ENCODE data around the gene CRKL. TPM values are rescaled to one million over a fixed set of nuclear protein-coding genes. Genes with fewer than 3 reads are reported as not detected.

CRKL gene
- polyA plus RNA-seq, 2 of the 4 experiments (the other 2 are of a cell fraction) = 21.4 to 22.8 TPM

DNA sequence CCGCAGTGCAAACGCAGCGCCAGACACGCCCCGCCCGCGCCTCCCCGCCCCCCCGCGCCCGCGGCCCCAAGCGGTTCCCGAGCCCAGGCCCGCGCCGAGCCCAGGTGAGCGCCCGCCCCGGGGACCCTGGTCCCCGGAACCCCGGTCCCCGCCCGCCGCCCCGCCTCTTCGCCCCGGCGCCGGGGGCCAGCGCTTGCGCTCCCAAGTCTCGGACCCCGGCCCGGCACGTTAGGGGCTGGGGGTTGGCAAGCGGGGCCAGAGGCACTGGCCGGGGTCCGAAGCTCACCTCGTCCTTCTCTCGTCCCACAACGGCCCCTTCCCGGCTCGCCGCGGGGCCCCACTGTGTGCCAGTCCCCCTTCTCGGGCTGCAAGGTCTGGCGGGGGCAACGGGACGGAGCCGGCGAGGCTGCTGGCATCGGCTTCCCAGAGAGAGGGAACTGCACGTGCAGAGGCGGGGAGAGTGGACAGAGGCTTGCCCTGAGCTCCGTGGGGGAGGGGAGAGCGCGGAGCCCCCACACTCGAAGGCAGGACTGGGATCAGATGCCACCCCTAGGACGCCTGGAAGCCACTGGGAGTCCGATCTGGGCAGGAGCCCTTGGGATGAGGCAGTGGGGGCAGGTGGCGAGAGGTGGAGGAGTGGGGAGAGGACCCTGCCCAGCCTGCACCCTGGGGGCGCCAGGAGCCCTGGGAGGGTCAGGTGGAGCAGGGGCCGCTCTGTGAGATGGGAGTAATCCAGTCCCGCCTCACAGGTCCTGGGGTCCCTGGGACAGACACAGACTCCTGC is 48.1 kb downstream of the CRKL start:
- Histone ChIP-seq H3K27ac (no peak overlapping the region), H3K4me3 (no peak overlapping the region), H3K4me1 (no peaks in the 10 kb centered on the region), H3K9me3 (no peaks in the 10 kb centered on the region), H3K4me2 (no peak overlapping the region)
- FAIRE-seq (no peak), DNase-seq (ENCODE audit: low read depth in 1 of 2, low spot score in 1 of 2) (no peak), ATAC-seq (no peak)
- WGBS (ENCODE audit: missing lambda C conversion rate) = 85% methylated on average over 14 of the region's 65 CpGs
- no peak for TF ChIP-seq RARB (CRISPR knock-in tag; IDR thresholded peaks at IDR 0.05)
- TF ChIP-seq JUN (IDR thresholded peaks at IDR 0.05) = no peak
- no peak for TF ChIP-seq ZNF302 (CRISPR knock-in tag; IDR thresholded peaks at IDR 0.05)
- TF ChIP-seq EP300 (IDR thresholded peaks at IDR 0.05) = no peak
- no peak for TF ChIP-seq SREBF2 (IDR thresholded peaks at IDR 0.05)
- no peak for TF ChIP-seq HOXB13 (CRISPR knock-in tag; IDR thresholded peaks at IDR 0.05; ENCODE audit: low read depth)
- no peak for TF ChIP-seq CBX2 (IDR thresholded peaks at IDR 0.05; ENCODE audit: borderline replicate concordance, low read depth)
- TF ChIP-seq TFCP2L1 (CRISPR knock-in tag; IDR thresholded peaks at IDR 0.05) = no peak
- no peak for TF ChIP-seq TP53 (CRISPR knock-in tag; IDR thresholded peaks at IDR 0.05)
- TF ChIP-seq, protein P1, sequence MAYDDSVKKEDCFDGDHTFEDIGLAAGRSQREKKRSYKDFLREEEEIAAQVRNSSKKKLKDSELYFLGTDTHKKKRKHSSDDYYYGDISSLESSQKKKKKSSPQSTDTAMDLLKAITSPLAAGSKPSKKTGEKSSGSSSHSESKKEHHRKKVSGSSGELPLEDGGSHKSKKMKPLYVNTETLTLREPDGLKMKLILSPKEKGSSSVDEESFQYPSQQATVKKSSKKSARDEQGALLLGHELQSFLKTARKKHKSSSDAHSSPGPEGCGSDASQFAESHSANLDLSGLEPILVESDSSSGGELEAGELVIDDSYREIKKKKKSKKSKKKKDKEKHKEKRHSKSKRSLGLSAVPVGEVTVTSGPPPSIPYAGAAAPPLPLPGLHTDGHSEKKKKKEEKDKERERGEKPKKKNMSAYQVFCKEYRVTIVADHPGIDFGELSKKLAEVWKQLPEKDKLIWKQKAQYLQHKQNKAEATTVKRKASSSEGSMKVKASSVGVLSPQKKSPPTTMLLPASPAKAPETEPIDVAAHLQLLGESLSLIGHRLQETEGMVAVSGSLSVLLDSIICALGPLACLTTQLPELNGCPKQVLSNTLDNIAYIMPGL (CRISPR knock-in tag; IDR thresholded peaks at IDR 0.05; ENCODE audit: borderline replicate concordance) = no peak
- ChIA-PET POLR2A (no interaction called here), CTCF (interaction anchor here (1.2 kb wide), 1 partner anchor 9 kb away, joined by 3 read pairs; no protein-coding TSS in a partner anchor)

DNA sequence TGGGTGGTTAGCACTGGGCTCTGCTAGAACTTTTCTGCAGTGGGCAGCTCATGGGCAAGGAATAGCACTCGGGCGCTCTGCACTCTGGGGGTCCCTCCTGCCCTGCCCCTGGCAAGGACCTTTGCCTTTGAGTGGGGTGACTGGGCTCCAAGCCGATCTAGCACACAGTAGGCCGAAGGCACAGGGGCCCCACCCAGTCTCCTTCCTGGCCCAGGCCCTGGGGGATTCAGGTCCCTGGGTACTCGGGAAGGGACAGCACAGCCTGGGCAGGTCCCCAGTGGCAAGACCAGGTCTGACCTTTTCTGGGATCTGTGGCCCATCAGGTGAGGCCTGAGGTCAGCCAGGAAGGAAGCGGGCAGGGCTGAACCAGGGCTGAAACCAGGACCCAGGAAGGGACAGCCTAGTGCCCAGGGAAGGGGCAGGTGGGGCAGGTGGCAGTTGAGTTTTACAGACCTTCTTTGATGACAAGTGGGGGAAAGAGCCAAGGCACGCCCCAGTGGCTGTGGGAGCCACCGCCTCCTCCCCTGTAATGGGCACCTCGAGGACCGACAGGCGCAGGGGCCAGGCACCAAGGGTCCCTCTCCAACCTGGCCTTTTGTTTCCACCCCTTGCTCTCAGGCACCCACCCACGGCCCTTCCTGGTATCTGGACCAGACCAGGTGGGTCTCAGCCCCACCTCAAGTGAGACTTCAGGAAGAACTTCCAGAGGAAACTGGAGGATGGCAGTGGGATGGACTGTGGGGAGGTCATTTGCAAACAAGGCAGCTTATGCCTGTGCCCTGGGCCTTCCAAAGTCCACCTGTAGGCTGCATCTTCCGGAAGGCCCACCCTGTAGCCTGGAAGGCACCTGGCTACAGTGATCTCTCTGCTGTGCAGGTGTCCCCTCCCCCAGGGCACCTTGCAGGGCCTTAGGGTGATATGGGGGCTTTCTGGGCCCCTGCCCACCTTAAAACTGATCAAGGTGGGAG is 49.0 kb downstream of the CRKL start:
- ChIA-PET POLR2A (no interaction called here), CTCF (interaction anchor here (1.4 kb wide), 1 partner anchor 15 kb away, joined by 3 read pairs; no protein-coding TSS in a partner anchor)
- 89% methylated on average over 10 of the region's 13 CpGs for WGBS (ENCODE audit: missing lambda C conversion rate)
- H3K4me3 ChIP-seq = no peak overlapping the region
- H3K27ac ChIP-seq = no peak overlapping the region
- no peak for FAIRE-seq
- no peaks in the 10 kb centered on the region for H3K9me3 ChIP-seq
- no peaks in the 10 kb centered on the region for H3K4me1 ChIP-seq
- DNase-seq (ENCODE audit: low read depth in 1 of 2, low spot score in 1 of 2) = no peak
- H3K4me2 ChIP-seq = no peak overlapping the region
- no peak for ATAC-seq
- TF ChIP-seq CHD4 (IDR thresholded peaks at IDR 0.05; ENCODE audit: borderline replicate concordance) (no peak), HDAC2 (IDR thresholded peaks at IDR 0.05) (no peak), RNF2 (IDR thresholded peaks at IDR 0.05; ENCODE audit: borderline replicate concordance, low read depth) (no peak)

GRCh38 chr22:20966883-20967696 is 49.9 kb downstream of the CRKL start, which contains the start of gene AIFM3:
TSS of gene AIFM3 (plus strand) at chr22:20967255. CDS start at chr22:20967945, 690 bp downstream.
- FAIRE-seq (no peak), ATAC-seq (no peak), DNase-seq (ENCODE audit: low read depth in 1 of 2, low spot score in 1 of 2) (no peak)
- WGBS (ENCODE audit: missing lambda C conversion rate) = 72% methylated on average over 11 of the region's 22 CpGs
- no peak within 1 kb of the TSS for H3K4me3 ChIP-seq
- H3K4me1 ChIP-seq = no peaks in the 10 kb centered on the region
- H3K4me2 ChIP-seq = no peak within 1 kb of the TSS
- H3K9me3 ChIP-seq = no peaks in the 10 kb centered on the region
- H3K27ac ChIP-seq = no peak within 1 kb of the TSS
- POLR2A ChIA-PET = no interaction called here
- TF ChIP-seq KDM1A (IDR thresholded peaks at IDR 0.05; ENCODE audit: low read depth) (no peak), HOXB5 (CRISPR knock-in tag; IDR thresholded peaks at IDR 0.05) (no peak), ZSCAN20 (CRISPR knock-in tag; IDR thresholded peaks at IDR 0.05) (no peak), ZC3H11A (IDR thresholded peaks at IDR 0.05) (no peak), RARB (CRISPR knock-in tag; IDR thresholded peaks at IDR 0.05) (no peak)
- TF ChIP-seq, protein P1 (CRISPR knock-in tag; IDR thresholded peaks at IDR 0.05; ENCODE audit: borderline replicate concordance) = no peak
- CTCF ChIA-PET = interaction anchor here (0.5 to 1.8 kb wide), 4 partner anchors 8 to 48 kb away, joined by 3 to 6 read pairs (median 3); partner anchors contain the start of gene LZTR1

Data from A549 (cell line).